Measurements from ENCODE around the gene CSF1. TPM values are rescaled to one million over a fixed set of nuclear protein-coding genes. Genes with fewer than 3 reads are reported as not detected.

Gene CSF1
- total and polyA plus RNA-seq, 2 of the 13 experiments (the other 11 are each of a cell fraction or from before 2014, with no cell fraction given), result 4.6 to 13.3 TPM

DNA sequence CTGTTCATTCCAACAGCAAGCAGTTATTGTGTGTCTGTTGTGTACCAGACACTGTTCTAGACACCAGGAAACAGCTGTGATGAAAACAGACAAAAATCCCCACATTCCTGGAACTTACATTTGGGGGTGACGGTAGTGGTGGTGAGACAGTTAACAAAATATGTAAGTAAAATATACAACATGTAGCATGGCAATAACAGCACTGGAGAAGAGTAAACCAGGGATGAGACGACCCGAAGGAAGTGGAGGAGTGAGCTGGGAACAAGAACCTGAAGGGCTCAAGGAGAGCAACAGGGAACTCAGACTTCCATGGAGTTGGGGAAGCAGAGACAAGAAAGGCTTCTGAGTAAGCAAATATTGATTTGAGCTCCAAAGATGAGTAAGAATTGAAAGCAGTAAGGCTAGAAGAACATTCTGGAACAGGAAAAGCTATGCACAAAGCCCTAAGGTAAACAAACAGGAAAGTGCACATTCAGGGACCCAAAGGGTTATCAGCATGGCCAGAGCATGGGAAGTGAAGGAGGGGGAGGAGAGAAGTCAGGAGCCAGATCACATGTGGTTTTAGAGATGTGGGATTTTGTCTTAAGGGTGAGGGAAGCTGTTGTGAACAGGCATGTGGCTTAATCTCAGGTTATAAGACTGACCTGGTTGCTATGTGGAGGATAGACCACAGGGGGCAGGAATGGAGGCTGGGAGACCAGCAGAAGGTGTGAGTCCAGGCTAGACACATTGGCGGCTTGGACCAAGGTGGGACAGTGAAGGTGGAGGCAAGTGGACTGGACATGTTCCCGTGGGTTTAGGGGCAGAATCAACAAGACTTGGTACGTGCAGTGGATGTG is 7.3 kb downstream of the CSF1 start (continued):
- TF ChIP-seq, protein P1, sequence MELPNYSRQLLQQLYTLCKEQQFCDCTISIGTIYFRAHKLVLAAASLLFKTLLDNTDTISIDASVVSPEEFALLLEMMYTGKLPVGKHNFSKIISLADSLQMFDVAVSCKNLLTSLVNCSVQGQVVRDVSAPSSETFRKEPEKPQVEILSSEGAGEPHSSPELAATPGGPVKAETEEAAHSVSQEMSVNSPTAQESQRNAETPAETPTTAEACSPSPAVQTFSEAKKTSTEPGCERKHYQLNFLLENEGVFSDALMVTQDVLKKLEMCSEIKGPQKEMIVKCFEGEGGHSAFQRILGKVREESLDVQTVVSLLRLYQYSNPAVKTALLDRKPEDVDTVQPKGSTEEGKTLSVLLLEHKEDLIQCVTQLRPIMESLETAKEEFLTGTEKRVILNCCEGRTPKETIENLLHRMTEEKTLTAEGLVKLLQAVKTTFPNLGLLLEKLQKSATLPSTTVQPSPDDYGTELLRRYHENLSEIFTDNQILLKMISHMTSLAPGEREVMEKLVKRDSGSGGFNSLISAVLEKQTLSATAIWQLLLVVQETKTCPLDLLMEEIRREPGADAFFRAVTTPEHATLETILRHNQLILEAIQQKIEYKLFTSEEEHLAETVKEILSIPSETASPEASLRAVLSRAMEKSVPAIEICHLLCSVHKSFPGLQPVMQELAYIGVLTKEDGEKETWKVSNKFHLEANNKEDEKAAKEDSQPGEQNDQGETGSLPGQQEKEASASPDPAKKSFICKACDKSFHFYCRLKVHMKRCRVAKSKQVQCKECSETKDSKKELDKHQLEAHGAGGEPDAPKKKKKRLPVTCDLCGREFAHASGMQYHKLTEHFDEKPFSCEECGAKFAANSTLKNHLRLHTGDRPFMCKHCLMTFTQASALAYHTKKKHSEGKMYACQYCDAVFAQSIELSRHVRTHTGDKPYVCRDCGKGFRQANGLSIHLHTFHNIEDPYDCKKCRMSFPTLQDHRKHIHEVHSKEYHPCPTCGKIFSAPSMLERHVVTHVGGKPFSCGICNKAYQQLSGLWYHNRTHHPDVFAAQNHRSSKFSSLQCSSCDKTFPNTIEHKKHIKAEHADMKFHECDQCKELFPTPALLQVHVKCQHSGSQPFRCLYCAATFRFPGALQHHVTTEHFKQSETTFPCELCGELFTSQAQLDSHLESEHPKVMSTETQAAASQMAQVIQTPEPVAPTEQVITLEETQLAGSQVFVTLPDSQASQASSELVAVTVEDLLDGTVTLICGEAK (IDR thresholded peaks at IDR 0.05), result no peak
- TF ChIP-seq, protein P1 (CRISPR knock-in tag; IDR thresholded peaks at IDR 0.05), result no peak
- peak; percentile 39 for TF ChIP-seq STAG1 (CRISPR knock-in tag; IDR thresholded peaks at IDR 0.05)

Data from HepG2 (cell line).